ENCODE data around the gene TTC28.
"Not testable (repeated sequence)": the region's sequence is repeated elsewhere in the genome, so short reads cannot be mapped to it uniquely, and the experiment has no call there.

TTC28 gene

GRCh38 chr22:28497188-28497587 lies 182.5 kb downstream of the TTC28 start:
- H3K4me3 ChIP-seq (ENCODE audit: low read depth, low read length) = no peak overlapping the region

DNA sequence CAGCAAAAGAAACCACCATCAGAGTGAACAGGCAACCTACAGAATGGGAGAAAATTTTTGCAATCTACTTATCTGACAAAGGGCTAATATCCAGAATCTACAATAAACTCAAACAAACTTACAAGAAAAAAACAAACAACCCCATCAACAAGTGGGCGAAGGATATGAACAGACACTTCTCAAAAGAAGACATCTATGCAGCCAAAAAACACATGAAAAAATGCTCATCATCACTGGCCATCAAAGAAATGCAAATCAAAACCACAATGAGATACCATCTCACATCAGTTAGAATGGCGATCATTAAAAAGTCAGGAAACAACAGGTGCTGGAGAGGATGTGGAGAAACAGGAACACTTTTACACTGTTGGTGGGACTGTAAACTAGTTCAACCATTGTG lies 188.4 kb downstream of the TTC28 start:
- not testable (repeated sequence) for H3K4me3 ChIP-seq (ENCODE audit: low read depth, low read length)

- H3K4me3 ChIP-seq (ENCODE audit: low read depth, low read length) = no peak overlapping the region
These were observed 190.8 kb downstream of the TTC28 start for GRCh38 chr22:28488825-28489224.

DNA sequence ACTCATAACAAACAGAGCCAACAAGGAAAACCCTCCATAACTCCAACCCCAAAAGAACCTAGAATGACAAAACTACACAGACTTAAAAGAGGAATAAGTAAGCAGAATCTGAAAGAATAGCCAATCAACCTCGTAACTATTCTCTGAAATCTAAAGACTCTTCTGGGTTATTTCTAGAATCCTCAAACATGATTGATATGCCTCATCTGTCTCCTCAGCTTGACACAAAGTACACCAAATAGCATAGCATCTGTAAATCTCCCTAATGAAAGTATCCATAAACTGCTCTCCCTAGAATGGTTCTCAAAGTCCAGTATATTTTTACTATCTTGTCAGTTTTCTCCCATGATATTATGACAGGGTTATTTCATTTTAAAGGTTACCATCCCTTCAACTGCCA lies 195.0 kb downstream of the TTC28 start:
- no peak overlapping the region for H3K4me3 ChIP-seq (ENCODE audit: low read depth, low read length)

- no peak overlapping the region for H3K4me3 ChIP-seq (ENCODE audit: low read depth, low read length)
These were observed 197.9 kb downstream of the TTC28 start for GRCh38 chr22:28481725-28482124.

DNA sequence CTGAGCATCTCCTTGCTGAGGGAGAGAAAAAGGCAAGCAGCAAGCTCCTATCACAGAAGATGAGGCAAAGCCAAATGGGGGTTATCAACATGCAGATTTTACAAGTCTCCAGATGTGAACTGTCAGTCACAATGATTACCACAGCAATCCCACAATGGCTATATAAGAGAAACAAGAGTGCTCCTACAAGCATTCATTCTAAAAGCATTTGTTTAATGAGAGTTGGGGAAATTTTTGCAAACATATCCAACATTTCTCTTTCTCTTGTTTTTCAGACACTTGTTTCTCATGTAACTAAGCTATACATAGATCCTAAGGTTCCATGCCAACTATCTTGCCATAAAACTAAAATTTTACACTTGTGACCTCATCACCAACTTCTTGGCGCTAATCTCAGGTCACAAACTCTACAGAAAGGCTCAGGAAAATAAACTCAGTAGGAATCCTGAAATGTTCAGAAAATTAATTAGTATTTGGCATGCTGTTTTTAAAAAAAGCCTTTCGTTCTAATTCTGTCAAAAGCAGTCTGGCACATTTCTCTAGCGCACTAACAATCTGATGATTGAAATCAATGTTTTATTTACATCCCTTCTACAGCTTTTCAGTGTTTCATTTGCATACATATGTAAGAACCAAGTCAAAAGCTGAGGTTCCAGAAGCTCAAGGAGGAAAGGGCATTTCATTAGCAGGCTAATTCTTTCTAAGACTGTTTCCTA lies 199.5 kb downstream of the TTC28 start:
- no peak overlapping the region for H3K4me3 ChIP-seq (ENCODE audit: low read depth, low read length)

- H3K4me3 ChIP-seq (ENCODE audit: low read depth, low read length) = no peak overlapping the region
These were observed 201.1 kb downstream of the TTC28 start for GRCh38 chr22:28478564-28478963.

- no peak overlapping the region for H3K4me3 ChIP-seq (ENCODE audit: low read depth, low read length)
These were observed 202.1 kb downstream of the TTC28 start for GRCh38 chr22:28477556-28477955.

GRCh38 chr22:28474330-28474729 lies 205.3 kb downstream of the TTC28 start:
- H3K4me3 ChIP-seq (ENCODE audit: low read depth, low read length) = no peak overlapping the region

GRCh38 chr22:28473258-28473657 lies 206.4 kb downstream of the TTC28 start:
- no peak overlapping the region for H3K4me3 ChIP-seq (ENCODE audit: low read depth, low read length)

DNA sequence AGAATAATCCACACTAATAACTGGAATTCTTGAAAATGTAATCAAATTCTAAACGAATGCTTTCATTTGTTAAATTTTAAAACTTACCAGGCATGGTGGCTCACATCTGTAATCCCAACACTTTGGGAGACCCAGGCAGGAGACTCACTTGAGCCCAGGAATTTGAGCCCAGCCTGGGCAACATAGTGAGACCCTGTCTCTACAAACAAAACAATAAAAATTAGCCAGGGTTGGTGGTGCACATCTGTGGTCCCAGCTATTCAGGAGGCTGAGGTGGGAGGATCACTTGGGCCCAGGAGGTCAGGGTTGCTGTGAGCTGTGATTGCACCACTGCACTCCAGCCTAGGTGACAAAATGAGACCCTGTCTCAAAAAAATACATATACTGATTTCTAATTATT lies 212.6 kb downstream of the TTC28 start:
- H3K4me3 ChIP-seq (ENCODE audit: low read depth, low read length) = not testable (repeated sequence)

- H3K4me3 ChIP-seq (ENCODE audit: low read depth, low read length) = no peak overlapping the region
These were observed 213.2 kb downstream of the TTC28 start for GRCh38 chr22:28466399-28466798.

- H3K4me3 ChIP-seq (ENCODE audit: low read depth, low read length) = no peak overlapping the region
These were observed 213.8 kb downstream of the TTC28 start for GRCh38 chr22:28465841-28466240.

GRCh38 chr22:28464127-28464526 lies 215.5 kb downstream of the TTC28 start:
- no peak overlapping the region for H3K4me3 ChIP-seq (ENCODE audit: low read depth, low read length)

GRCh38 chr22:28463408-28463807 lies 216.2 kb downstream of the TTC28 start:
- H3K4me3 ChIP-seq (ENCODE audit: low read depth, low read length) = not testable (repeated sequence)

DNA sequence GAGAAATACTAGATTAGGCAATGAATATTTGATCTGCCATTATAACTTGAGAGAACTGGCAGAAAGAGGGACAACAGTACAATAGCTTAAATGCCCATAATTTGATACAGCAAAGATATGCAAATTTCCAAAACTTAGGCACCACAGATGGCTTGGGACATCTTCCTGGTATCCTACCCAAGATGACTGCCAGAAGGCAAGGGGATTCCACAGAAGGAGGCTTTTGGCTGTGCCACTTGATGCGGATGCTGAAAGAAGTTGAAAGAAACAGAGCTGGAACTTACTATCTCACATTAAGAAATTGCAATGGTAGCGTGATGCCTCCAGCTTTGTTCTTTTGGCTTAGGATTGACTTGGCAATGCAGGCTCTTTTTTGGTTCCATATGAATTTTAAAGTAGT lies 216.7 kb downstream of the TTC28 start:
- H3K4me3 ChIP-seq (ENCODE audit: low read depth, low read length) = no peak overlapping the region

DNA sequence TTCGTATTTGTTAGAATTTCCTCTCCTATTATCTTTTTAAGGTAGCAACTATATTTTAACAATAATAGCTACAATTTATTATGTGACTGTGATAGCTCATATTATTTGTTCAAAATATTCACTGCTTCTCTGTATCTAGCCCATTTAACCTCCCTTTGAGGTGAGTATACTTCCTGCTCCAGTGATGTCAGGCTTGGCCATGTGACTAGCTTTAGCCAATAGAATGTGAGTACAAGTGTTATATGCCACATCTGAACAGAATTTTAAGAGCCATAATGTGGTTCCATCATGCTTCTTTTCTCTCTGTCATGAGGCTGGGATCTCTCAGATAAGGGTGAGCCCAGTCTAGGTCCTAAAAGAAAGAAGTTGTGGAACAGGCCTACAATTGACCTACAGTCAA lies 217.6 kb downstream of the TTC28 start:
- H3K4me3 ChIP-seq (ENCODE audit: low read depth, low read length) = no peak overlapping the region

GRCh38 chr22:28454431-28455064 lies 225.1 kb downstream of the TTC28 start:
- H3K4me3 ChIP-seq (ENCODE audit: low read depth, low read length) = no peak overlapping the region

- H3K4me3 ChIP-seq (ENCODE audit: low read depth, low read length) = no peak overlapping the region
These were observed 229.5 kb downstream of the TTC28 start for GRCh38 chr22:28450109-28450508.

GRCh38 chr22:28449041-28449440 lies 230.6 kb downstream of the TTC28 start:
- no peak overlapping the region for H3K4me3 ChIP-seq (ENCODE audit: low read depth, low read length)

DNA sequence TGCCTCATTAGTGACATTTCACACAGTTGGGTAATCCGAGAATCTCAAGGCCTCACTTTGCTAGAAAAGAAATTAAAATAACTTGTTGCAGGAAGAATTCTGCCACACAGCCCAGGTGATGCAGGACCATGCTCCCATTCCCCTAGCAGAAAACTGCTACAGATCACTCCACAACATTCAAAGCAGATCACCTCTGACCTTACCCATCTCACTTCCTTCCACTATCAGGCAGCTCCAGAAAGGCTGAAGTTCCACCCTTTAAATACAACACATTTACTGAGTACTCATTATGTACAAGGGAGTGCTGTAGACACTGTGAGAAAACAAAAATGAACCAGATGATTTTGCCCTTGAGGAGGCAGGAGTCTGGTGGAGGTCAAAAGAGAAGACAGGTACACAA lies 231.0 kb downstream of the TTC28 start:
- no peak overlapping the region for H3K4me3 ChIP-seq (ENCODE audit: low read depth, low read length)

DNA sequence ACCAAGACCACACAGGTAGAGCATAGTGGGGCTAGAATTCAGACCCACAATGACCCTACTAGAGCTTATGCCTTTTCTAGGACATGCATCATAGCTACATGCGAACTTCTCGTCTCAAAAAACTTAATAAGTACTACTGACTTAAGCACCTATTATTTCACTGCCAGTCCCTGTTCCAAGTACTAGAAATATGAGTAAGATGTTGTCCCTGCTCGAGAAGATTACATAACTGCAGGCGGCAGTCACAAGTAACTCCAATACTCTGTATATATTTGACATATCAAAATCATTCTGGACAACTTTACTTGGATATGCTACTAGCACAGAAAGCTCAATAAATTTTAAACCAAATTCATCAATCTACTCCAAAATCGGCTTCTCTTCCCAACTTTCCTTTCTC lies 235.0 kb downstream of the TTC28 start:
- no peak overlapping the region for H3K4me3 ChIP-seq (ENCODE audit: low read depth, low read length)

GRCh38 chr22:28443526-28443876 lies 236.1 kb downstream of the TTC28 start:
- peak overlapping the region; percentile 58 for H3K4me3 ChIP-seq (ENCODE audit: low read depth, low read length)

Measured in iPS-11a (cell line).